Bone marrow (tissue), 2 donors: Measurements from ENCODE around the gene CMTR1.

Experiments
- DNase-seq, 2 donors: peaks; one replicate each; lab custom pipeline; 2025; lab: John Stamatoyannopoulos, UW

The CMTR1 gene

DNA sequence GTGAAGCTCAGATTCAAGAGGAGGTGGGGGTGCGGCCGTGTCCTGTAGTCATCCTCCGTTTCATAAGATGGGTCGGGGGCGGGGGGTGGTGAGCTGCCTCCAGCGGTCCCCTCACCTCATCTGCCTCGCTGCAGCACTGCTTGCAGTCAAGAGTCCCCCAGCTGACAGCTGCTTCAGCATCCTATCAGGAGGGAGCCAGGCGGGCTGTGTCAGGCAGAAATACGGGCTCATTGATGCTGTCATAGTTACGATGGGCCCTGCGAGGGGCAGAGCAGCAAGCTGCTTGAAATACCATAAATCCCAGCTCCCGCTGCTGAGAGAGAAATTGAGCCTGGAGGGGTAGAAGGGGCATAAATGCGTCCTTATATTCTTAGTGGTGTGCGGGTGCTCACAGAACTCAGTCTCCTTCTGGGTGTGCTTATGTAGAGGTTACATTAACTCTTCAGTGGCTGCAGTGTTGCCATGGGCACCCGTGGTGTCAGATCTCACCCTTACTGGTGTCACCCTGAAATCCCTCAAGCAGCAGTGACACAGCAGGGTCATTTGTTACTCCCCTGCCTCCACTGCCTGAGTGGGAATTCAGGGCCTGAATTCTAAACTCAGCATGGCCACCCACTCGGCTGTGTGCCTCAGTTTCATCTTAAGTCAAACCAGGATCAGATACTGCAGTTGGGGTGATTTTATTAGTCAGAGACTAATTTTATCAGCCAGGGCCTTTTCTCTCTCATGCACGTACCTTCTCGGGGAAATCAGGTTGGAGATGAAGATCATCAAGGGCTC, 44.8 kb downstream of the CMTR1 start:
- no peak for DNase-seq

DNA sequence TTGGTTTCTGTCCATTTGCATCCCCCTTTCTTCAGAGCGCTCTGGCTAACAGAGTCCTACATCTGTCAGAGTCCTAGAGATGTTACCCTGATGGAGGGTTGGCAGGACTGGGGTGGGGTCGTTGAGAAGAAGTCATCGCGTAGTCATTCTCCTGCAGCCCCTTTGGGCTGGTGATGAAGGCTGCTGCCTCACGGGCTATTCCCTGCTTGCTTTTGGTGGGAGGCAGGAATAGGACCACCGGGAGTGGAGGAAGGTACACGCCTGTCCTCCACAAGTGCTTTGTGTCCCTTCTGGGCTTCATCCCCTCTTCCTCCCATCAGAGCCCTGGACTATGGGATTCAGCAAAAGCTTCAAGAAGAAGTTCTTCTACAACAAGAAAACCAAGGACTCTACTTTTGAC, 45.8 kb downstream of the CMTR1 start:
- DNase-seq: no peak

DNA sequence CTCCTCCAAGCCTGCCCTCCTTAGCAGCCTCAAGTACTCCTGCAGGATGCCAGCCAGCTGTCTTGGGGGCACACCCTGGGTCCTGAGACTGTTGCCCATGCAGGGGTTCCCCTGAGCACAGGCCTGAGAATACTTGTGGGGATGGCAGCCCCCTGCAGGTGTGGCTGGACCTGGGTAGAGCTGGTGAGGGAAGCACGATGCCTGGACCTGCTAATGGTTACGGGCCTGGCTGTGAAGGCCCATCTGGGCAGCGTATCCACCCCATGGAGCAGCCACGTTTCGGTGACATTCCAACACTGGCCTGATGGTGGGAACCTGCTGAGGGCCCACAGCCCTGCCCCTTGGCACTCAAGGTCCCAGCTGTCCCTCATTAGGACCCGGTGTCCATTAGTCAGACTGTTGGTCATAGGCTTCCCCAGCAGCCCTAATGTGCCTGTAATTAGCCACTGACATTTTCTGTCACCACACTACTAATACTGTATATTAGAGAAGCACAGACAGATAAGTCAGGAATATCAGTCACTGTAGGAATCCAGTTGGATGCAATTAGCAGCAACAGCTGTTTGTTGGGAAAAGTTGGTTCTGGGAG, 46.3 kb downstream of the CMTR1 start:
- no peak for DNase-seq

DNA sequence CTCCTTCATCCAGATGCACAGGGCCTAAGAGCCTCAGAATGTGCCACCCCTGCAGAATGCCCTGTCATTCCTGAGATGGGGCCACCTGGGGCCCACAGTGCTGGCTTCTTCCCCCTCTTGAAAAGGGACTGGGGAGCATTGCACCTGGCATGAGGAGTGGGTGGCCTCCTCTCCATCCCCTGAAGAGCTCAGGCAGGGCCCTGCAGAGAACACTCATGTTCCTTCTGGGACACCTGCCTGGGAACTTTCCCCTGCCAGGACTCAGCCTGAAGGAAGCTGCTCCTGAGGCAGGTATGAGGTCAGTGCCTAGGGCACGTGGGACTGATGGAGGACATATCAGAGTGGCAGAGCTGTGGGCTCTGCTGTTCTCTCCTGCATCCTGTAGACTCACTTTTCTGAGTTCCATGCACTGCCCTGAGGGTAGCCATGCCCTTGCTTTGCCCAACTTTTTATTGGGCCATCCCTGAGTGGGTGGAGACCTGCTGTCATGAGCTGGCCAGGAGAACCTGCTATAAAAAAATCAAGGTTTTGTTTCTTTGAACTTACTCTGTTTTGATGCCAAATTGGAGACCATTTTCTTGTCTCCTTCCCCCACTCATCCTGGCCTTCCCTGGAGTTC, 47.2 kb downstream of the CMTR1 start:
- DNase-seq: no peak

DNA sequence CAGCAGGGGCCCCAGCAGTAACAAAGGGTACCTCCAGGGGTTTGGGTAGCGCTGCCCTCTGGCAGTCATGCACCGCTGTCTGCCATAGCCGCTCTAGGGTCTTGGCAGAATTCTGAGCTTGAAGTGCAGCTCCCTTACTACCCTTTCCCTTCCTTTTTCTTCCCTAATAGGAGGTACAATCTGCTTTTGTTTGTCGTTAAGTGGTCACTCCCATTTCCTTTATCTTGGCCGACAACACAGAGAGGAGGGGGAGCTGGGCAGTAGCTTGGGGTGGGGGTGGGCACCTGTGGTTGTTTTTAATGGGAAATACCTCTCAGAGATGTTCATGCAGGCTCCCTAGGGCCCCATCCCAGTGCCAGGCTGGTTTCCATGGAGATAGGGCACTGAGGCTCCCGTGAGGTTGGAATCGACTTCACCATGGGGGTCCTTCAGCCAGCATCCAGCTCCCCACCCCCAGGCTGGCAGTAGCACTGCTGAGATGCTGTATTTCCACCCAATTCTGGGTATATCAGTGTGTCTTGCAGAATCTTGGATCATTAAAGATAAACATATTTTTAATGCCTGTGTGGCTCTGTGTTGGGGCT, 48.0 kb downstream of the CMTR1 start:
- DNase-seq: no peak

DNA sequence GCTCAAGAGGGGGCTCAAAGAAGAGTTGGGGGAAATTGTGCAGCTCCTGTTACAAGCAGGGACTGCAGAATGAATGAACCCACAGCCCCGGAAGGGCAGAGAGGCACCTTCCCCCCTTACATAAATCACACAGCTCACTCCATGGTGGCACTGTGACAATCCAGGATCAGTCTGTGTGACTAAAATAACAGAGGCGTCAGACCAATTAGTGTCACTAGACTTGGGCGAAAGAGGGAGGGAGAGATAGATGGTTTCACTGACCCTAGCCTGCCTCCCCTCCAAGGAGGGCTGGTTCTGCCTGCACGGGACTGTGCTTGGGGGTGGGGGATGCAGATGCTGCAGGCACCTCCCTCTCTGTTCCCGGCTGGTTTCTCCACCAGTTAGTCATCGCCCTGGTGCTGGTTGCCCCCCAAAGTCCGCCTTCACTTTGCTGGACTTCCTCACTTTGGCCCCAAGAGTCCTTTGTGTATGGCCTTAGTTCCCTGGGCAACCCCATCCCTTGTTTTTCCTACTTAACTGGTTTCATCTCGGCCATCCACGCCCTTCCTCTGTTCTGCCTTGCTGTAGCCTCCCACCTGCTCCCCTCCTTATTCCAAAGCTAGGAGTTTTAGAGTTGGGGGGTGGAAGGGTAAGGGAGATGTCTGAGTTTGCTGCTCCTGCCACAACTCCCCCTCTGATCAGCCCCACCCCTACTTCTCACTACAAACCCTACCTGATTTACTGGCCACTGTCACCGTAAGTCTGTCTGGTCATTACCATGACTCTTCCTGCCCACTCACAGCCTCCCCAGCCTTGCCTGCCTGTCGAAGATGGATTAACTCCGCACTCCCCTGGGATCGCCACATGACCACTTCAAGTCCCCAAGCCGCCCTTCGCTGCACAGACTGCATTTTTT, 48.9 kb downstream of the CMTR1 start:
- no peak for DNase-seq

DNA sequence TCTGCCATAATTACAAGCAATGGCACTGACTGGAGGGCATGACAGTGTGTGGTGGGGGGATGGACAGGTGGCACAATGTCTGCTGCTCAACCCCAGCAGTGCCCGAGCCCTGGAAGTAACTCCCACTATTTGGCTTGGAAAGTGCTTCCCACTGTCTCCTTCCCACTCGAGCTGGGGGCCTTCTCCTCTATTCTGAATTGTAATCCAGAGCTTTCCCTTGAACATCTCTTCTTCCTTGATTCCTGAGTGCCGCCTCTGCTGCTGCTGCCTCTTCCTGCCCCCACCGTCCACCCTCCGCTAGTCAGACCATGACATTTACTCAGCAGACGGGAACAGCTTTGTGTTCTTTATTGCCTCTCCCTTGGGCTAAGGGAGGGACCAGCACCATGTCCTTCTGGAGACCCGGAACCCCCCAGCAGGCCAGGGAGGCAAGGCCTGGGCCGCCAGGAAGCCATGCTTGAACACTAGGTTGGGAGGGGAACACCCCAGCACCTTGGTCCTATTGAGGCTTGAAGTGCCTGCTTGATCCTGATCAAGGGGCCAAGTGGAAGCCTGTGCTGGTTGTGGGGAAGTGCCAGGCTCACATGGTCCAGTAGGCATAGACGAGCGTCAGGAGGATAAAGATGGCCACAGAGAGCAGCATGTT, 49.7 kb downstream of the CMTR1 start:
- no peak for DNase-seq

DNA sequence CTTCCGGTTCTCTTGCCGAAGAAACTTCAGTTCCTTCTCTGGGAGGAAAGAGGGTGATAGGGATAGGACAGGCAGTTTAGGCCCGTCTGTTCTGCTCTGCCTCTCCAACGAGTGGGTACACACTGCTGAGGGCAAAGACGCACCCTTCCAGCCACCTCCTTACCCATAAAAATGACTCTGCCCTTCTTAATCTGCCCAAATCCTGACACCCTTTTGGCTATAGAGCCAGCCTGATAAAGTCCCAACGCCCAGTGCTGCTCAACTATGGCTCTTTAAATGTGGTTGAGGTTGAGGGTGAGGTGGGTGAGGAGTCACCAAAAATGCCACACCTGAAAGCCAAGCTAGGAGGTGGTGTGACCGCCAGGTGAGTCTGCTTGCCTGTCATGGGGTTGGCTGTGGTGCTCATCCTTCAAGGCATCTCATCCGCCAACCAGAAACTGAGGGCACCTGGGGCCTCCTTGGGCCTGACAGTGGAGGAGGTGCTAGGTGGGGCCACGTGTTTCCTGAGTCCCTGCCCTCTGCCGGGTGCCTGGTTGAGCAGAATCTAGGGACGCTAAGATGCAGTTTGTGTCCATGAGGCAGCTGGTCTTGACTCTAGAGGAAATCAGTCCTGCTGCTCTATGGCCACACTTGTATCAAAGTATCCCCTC, 50.4 kb downstream of the CMTR1 start:
- no peak for DNase-seq

DNA sequence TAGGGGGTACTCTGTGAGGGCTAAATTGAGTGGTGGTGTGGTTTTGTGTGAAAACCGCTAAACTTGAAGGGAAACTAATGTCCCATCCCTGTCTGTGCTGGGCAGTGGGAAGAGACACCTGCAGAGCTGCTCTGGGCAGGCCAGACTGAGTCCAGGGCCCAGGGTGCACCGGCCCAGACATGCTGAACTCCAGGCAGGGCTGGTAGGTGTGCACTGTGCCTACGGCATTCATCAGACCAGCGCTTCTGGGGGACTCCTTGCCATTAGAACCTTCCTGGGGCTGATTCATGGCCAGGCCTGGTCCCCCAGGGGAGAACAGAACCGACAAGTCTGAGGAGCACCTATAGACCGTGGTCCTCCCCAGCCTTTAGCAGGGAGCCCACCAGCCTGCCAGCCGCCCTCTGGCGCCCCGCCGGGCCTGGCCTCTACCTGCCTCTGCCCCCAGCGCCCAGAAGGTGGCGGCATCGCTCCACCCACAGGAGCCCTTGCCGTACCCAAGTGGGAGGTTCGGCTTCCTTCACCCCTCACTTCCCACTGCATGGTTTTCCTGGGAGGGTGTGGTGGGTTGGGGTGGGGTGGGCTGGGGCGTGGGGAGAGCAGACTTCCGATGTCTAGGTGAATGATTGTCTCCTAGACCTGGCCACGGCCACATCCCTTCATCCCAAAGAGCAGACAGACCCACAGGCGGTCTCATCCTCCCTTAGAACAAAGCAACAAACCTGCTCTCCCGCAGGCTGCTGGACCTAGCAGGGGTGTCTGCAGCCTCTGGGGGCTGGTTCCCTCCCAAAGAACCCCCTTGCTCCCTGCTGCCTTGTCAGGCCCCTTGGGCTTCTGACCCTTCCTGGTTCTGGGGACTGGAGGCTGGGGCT, 51.1 kb downstream of the CMTR1 start:
- peak in 1 of 2 donors; percentile 28 for DNase-seq

DNA sequence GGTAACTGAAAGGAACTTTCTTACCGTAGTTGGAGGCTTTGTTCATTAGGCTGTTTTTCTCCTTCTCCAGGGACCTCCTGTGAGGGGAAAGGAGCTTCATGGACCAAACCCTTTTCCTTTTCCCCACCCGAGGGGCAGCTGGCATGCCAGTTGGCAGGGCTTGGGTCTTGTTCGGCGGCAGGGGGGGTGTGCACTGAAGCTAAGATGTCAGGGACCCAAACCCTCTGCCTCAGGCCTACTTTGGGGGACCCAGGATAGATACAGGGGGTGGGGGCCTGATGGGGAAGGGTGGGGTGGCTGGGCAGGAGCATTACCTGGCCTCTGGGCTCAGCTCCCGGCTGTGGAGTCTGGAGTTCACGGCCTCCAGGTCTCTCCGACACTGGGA, 51.8 kb downstream of the CMTR1 start:
- no peak for DNase-seq

DNA sequence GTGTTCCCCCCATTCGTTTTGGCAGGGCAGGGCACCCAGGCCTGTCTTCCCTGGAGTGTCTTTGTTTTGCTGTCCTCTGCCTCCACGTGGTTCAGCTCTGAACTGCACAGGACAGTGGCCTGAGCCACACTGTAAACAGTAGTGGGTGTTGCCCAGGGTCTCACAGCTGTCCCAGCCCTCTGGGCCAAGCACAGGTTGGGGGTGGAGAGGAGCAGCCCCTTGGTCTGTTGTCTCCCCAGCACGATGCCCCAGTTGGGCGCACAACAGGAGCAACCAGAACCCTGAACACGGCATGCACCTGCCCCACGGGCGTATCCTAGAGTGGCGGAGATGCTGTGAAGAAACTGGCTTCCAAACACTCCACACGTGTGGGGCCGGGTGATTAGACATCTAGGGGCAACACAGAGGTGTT, 52.3 kb downstream of the CMTR1 start:
- DNase-seq: no peak

DNA sequence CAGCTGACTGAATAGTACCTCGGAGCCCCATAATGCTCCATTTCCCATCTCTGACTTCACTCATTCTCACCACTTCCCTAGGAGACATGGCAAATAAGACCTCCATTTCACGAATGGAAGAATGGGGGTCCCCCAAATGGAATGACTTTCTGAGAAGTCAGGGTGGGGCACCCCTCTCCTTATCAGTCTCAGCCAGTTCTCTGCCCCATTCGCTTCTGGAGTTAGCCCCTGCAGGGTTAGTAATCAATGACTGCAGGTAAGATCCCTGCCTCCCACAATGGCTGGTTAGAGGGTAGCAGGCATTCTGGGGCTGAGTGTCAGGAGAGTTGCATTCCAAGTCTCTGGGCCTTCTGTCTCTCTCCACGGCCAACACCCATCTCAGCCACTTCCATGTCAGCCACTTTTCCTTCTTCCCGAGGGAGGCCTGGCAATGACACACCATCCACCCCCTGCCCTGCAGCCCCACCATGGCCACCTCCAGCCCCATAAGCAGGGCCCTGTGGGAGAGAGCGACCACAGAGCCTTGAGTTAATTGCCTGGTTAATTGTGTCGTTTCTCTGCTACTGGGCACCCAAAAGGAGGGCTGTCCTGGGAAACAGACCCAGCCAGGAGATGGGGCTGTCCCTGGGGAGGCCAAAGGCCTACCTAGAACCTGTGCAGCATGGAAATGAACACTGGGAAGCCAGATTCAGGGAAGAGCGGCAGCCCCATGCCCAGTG, 53.3 kb downstream of the CMTR1 start:
- DNase-seq: no peak

DNA sequence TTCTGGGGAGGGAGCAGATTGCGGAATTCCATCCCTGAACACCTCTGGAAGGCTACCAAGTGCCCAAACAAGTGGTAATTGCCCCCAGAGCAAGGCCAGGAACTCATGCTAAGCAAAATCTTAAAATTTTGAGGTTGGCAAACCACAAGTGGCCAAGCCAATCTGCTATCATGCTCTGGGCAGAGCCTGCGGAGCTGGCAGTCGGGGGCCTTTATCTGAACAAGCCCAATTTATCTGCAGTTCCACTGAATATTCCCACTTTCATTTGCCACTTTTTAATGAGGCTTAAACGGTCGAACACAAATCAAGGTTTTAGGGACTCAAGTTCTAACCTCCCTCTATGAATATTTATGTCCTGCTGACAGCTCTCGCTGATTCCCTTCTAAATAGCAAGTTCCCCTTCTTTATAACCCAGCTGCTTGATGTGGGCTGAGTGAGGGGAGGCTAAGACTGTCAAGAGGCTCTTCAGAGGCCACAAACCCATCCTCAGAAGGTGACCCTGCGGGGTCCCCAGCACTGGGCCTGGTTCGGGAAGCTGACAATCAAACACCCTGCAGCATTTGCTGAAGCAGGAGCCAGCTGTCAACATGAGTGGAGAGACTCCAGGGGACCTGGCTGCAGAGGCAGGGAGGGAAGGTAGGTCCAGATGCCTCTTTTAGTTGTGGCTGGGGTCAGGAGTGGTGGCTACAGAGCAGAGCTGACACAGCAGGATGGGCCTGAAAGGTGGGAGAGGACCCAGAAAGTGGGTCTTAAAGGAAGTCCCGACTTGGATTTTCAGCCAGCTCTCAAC, 54.8 kb downstream of the CMTR1 start:
- no peak for DNase-seq

DNA sequence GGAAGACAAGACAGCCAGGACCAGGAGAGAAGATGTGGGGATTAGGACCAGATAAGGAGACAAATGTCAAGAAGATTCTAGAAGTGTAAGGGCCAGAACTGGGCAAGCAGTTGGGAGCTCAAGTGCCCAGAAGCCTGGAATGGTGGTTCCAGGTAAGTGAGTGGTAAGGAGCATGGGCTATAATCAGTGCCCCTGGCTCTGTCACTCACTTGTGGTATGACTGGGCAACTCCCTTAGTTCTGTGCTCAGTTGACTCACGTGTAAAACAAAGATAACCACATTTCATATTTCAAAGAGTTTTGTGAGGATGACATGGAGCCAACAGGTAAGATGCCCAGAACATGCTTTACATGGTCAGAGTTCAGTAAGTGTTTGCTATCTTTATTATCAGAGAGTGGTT, 55.5 kb downstream of the CMTR1 start:
- no peak for DNase-seq

DNA sequence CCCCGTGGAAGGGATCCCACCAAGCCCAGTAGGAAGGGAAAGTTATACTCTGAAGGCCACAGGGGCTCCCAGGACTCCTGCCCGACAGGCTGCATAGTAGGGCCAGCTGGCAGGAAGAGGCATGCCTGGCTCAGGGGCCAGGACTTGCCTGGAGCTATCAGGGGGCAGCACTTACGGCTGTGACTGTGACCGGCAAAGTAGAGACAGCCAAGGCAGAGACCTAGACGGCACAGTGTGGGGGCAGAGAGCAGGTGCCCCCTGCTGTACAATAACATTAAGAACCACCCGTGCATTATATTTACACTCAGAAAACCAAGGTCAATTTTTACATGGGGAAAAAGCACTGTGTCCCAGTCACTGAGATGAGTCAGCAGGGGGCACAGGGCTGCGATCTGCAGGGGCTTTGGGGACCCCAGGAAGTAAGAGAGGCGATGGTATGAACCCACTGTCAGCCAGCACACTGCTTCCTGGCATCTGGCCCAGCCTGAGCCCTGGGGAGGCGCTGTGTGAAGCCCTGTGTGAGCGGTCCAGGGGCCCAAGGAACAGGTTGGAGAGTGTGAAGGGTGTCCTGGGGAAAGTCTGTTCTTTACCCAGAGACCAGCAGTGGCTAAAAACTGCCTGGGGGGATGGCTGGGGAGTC, 56.8 kb downstream of the CMTR1 start:
- DNase-seq: peak in 1 of 2 donors; percentile 7

DNA sequence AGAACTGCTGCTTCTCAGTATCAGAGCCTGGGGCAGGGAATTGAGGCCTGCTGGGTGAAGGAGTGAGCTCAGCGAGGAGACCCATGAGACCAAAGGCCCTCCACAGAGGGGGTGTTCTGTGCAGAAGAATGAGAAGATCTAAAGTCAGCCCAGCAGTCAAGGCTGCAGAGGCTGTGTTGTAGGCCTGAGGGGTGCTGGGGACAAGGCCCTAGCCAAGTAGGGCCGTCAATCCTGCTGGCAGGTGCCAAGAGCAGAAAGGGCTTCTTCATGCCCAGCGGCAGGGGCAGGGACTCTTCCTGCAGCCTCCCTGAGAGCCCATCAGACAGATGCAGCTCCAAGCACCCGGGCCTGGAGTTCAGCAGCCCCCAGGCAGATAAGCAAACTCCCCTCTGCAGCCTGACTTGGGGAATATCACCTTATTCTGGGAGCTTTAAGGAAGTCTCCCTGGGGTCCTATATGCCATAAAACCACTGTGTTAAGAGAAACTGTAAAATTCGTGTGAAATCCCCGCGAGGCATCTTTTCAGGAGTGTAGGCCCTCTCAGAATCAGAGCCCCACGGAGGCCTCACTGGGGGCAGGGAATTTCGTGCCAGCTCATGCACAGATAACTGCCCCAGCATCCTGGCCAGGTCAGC, 57.6 kb downstream of the CMTR1 start:
- DNase-seq: no peak

DNA sequence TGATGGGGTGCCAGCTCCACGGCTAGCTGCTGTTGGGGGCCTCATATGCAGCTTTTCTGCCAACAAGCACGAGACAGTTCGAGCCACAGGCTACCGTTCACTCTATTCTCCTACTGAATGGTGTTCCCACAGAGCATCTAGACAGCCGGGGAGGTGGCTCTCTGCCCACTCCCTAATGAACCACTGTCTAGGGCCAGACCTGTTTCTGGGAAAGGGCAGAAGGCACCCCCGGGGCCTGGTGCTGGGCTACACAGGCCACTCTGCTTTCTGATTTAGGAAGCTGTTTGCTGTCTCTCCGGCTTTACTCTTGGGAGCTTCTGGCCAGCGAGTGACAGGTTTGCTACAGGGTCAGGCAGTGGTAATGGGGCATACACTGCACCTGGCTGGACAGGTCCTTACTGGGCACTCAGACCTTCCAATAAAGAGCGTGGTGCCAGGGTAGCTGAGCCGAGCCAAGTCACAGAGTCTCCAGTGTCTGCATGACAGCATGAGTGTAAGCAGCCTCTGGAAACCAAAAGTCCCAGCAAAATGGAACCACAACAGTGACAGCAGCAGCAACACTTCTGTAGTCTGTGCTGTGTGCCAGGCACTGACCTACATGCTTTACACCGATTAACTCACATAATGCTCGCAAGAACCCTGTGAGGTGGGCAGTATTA, 58.3 kb downstream of the CMTR1 start:
- DNase-seq: no peak
